Keratinocyte (primary cell): ENCODE results near the gene NCK2. TPM values are rescaled to one million over a fixed set of nuclear protein-coding genes. Genes with fewer than 3 reads are reported as not detected.

Experiments used
- DNase-seq: peaks from one replicate; pipeline ENCODE4 v3.0.0-alpha.2; 2011; ENCODE audit warnings: low read depth, missing footprints, low spot score
- FAIRE-seq: peaks from 2 replicates; lab custom pipeline; 2011; peaks lifted over from hg19 to GRCh38; lab: Jason Lieb, UNC
- H2AFZ ChIP-seq: 2 replicates; pipeline ENCODE4 v1.6.0; 2012; ENCODE audit warnings: low read length, control low read depth, inconsistent platforms; ENCODE audit not compliant: control insufficient read depth
- H3K27ac ChIP-seq: 2 replicates; pipeline ENCODE4 v1.5.1; 2011; ENCODE audit warnings: low read length; ENCODE audit not compliant: control insufficient read depth, insufficient read depth
- H3K27me3 ChIP-seq: 3 replicates; pipeline ENCODE4 v1.6.0; 2011; ENCODE audit warnings: low read length; ENCODE audit not compliant: control insufficient read depth, insufficient read depth; ENCODE audit errors: extremely low read depth
- H3K36me3 ChIP-seq, 2 experiments: 2 replicates in 1 of 2; 3 replicates in 1 of 2; pipeline ENCODE4 v1.5.1; 2011; ENCODE audit warnings: low read length in 2 of 2, mild to moderate bottlenecking in 1 of 2; ENCODE audit not compliant: control insufficient read depth in 2 of 2, insufficient read depth in 2 of 2; ENCODE audit errors: extremely low read depth in 1 of 2
- H3K4me1 ChIP-seq: 3 replicates; pipeline ENCODE4 v1.5.1; 2011; ENCODE audit warnings: low read length; ENCODE audit not compliant: control insufficient read depth, insufficient read depth; ENCODE audit errors: extremely low read depth
- H3K4me2 ChIP-seq: 3 replicates; pipeline ENCODE4 v1.6.0; 2011; ENCODE audit warnings: low read depth, low read length; ENCODE audit not compliant: control insufficient read depth, insufficient read depth; ENCODE audit errors: extremely low read depth
- H3K4me3 ChIP-seq, 3 experiments: fragments of 200-600 bp in 1 of 3; sonication (generic) in 1 of 3; 2 replicates in 2 of 3; 3 replicates in 1 of 3; pipeline ENCODE4 v1.5.1; 2011 to 2016; ENCODE audit warnings: low read length in 3 of 3, mild to moderate bottlenecking in 3 of 3, control low read depth in 2 of 3, inconsistent platforms in 1 of 3, low read depth in 1 of 3, mixed read lengths in 1 of 3, mixed run types in 1 of 3, moderate library complexity in 1 of 3; ENCODE audit not compliant: control insufficient read depth in 2 of 3, insufficient read depth in 2 of 3; ENCODE audit errors: extremely low read depth in 1 of 3
- H3K79me2 ChIP-seq: 2 replicates; pipeline ENCODE4 v1.6.0; 2012; ENCODE audit warnings: low read length; ENCODE audit not compliant: control insufficient read depth, insufficient read depth
- H3K9ac ChIP-seq: 3 replicates; pipeline ENCODE4 v1.6.0; 2011; ENCODE audit warnings: low read length; ENCODE audit not compliant: control insufficient read depth, insufficient read depth; ENCODE audit errors: extremely low read depth
- H3K9me1 ChIP-seq: 3 replicates; pipeline ENCODE4 v1.6.0; 2011; ENCODE audit warnings: low read length; ENCODE audit not compliant: control insufficient read depth, insufficient read depth; ENCODE audit errors: extremely low read depth
- H3K9me3 ChIP-seq: 2 replicates; pipeline ENCODE4 v1.5.1; 2012; ENCODE audit warnings: low read depth, low read length; ENCODE audit not compliant: control insufficient read depth
- H4K20me1 ChIP-seq: 3 replicates; pipeline ENCODE4 v1.6.0; 2011; ENCODE audit warnings: low read length; ENCODE audit not compliant: control insufficient read depth, insufficient read depth; ENCODE audit errors: extremely low read depth
- CTCF ChIP-seq, 3 experiments: IDR thresholded peaks in 1 of 3; conservative IDR thresholded peaks in 1 of 3; optimal IDR thresholded peaks in 1 of 3; 2 replicates in 2 of 3; 3 replicates in 1 of 3; pipeline versions ENCODE3 to v1.5.1; 2011; ENCODE audit warnings: low read length in 3 of 3, mild to moderate bottlenecking in 3 of 3, moderate library complexity in 2 of 3, control low read depth in 1 of 3, inconsistent platforms in 1 of 3; ENCODE audit not compliant: insufficient read depth in 2 of 3; ENCODE audit errors: extremely low read depth in 1 of 3
- EZH2 ChIP-seq: IDR thresholded peaks from one replicate; pipeline ENCODE4 v1.6.1; 2012; ENCODE audit warnings: inconsistent platforms, mild to moderate bottlenecking, low read length, moderate library complexity
- dilution Hi-C: fragments of 300-500 bp; cut with MboI; formaldehyde crosslinking; loops from one replicate; pipeline ENCODE4 v1.7.0; 2020; ENCODE audit warnings: low sequenced_read_pairs; ENCODE audit not compliant: extremely low pct_ligation_motif_present
- polyA plus RNA-seq, 5 experiments: library from polyadenylated mRNA; depleted of rRNA in 3 of 5; stranded (reverse) in 3 of 5; stranded (forward) in 1 of 5; unstranded in 1 of 5; fragments of >200 nt; gene quantifications; 1 replicate in 1 of 5; 2 replicates in 3 of 5; 3 replicates in 1 of 5; pipeline versions ENCODE4 v1.2.1 to v1.2.3, GENCODE V29; 2011 to 2012; ENCODE audit warnings: missing spikeins in 2 of 5, low read depth in 1 of 5, low replicate concordance in 1 of 5

NCK2 gene
- polyA plus RNA-seq, 1 donor (not counting 4 experiments of a cell fraction or from before 2014, with no cell fraction given): 31.4 TPM

GRCh38 chr2:105814291-105814940 lies 69.7 kb downstream of the NCK2 start:
- peak overlapping the region in 1 of 3 experiments; percentile 37 for H3K4me3 ChIP-seq
- peaks cover 25% of the 10 kb centered on the region for H3K4me1 ChIP-seq
- peak overlapping the region; percentile 56 for H3K27ac ChIP-seq
- H3K9me1 ChIP-seq: peaks cover 2% of the 10 kb centered on the region
- H3K27me3 ChIP-seq: no peaks in the 10 kb centered on the region
- dilution Hi-C loops: no loop called here
- H3K9ac ChIP-seq: peak overlapping the region; percentile 35
- H2AFZ ChIP-seq: no peak overlapping the region
- peaks cover 8% of the 10 kb centered on the region for H4K20me1 ChIP-seq
- peak; percentile 91 for FAIRE-seq
- H3K4me2 ChIP-seq: peak overlapping the region; percentile 67
- no peaks in the 10 kb centered on the region for H3K9me3 ChIP-seq
- H3K79me2 ChIP-seq: peaks cover 59% of the 10 kb centered on the region
- TF ChIP-seq EZH2 (no peak), CTCF (optimal IDR thresholded peaks at IDR 0.05 in 1 of 3, IDR thresholded peaks at IDR 0.05 in 1 of 3, conservative IDR thresholded peaks at IDR 0.05 in 1 of 3; ENCODE audit: extremely low read depth in 1 of 3, insufficient read depth in 2 of 3, low read length in 3 of 3) (no peak)
- H3K36me3 ChIP-seq: no peaks in the 10 kb centered on the region
- no peak for DNase-seq

- H4K20me1 ChIP-seq: peaks cover 12% of the 10 kb centered on the region
- dilution Hi-C loops: no loop called here
- peaks cover 59% of the 10 kb centered on the region for H3K79me2 ChIP-seq
Observed at GRCh38 chr2:105815401-105815800, 70.7 kb downstream of the NCK2 start.

More at GRCh38 chr2:105815401-105815800, 70.7 kb downstream of the NCK2 start:
- no peak overlapping the region for H3K9ac ChIP-seq
- FAIRE-seq (no peak), DNase-seq (no peak)
- H3K4me2 ChIP-seq: no peak overlapping the region
- no peak overlapping the region for H3K4me3 ChIP-seq
- peaks cover 25% of the 10 kb centered on the region for H3K4me1 ChIP-seq
- H3K9me3 ChIP-seq: no peaks in the 10 kb centered on the region
- TF ChIP-seq EZH2 (no peak), CTCF (optimal IDR thresholded peaks at IDR 0.05 in 1 of 3, IDR thresholded peaks at IDR 0.05 in 1 of 3, conservative IDR thresholded peaks at IDR 0.05 in 1 of 3; ENCODE audit: extremely low read depth in 1 of 3, insufficient read depth in 2 of 3, low read length in 3 of 3) (no peak)
- peaks cover 2% of the 10 kb centered on the region for H3K9me1 ChIP-seq
- H3K36me3 ChIP-seq: no peaks in the 10 kb centered on the region
- H3K27me3 ChIP-seq: no peaks in the 10 kb centered on the region
- H3K27ac ChIP-seq: no peak overlapping the region
- H2AFZ ChIP-seq: no peak overlapping the region
